ENCODE measurements around the gene MRPS27. TPM values are rescaled to one million over a fixed set of nuclear protein-coding genes. Genes with fewer than 3 reads are reported as not detected.
A peak's percentile ranks its signal among the peaks of the same experiment; 100 is the strongest.

The MRPS27 gene
- polyA plus RNA-seq (2012; ENCODE audit: low read depth, missing spikeins), result 41.7 TPM

GRCh38 chr5:72319976-72320752 is at the start of gene MRPS27, which contains the start of gene PTCD2:
Gene MRPS27 (minus strand): TSS chr5:72320240. CDS start chr5:72320221, 19 bp downstream.
Gene PTCD2 (plus strand): TSS chr5:72320373. CDS start chr5:72320383, 10 bp downstream.
- no peak; the same call in none of the 2 replicates for TF ChIP-seq POU2F2 (IDR thresholded peaks at IDR 0.05; ENCODE audit: low read depth, low read length)
- TF ChIP-seq SPI1 (IDR thresholded peaks at IDR 0.05; ENCODE audit: low read depth, low read length), result 0 out of 2 replicates have a peak, but pooled peaks have one; percentile 1
- TF ChIP-seq POLR2A (IDR thresholded peaks at IDR 0.05; ENCODE audit: low read depth, low read length), result peak; percentile 89
- TF ChIP-seq TAF1 (IDR thresholded peaks at IDR 0.05; ENCODE audit: low read depth, low read length), result peak; percentile 91
- TF ChIP-seq PAX5 (IDR thresholded peaks at IDR 0.05; ENCODE audit: insufficient read depth, low read length, severe bottlenecking), result no peak
- peak; percentile 90 for TF ChIP-seq POLR2AphosphoS5 (IDR thresholded peaks at IDR 0.05; ENCODE audit: low read depth, low read length)
- DNase-seq (ENCODE audit: insufficient read length, low spot score) (peak; percentile 86), FAIRE-seq (peak; percentile 95)

- DNase-seq (ENCODE audit: insufficient read length, low spot score), result no peak
- no peak for FAIRE-seq
- TF ChIP-seq TAF1 (IDR thresholded peaks at IDR 0.05; ENCODE audit: low read depth, low read length), result no peak
- TF ChIP-seq PAX5 (IDR thresholded peaks at IDR 0.05; ENCODE audit: insufficient read depth, low read length, severe bottlenecking), result no peak
- no peak for TF ChIP-seq POLR2AphosphoS5 (IDR thresholded peaks at IDR 0.05; ENCODE audit: low read depth, low read length)
- TF ChIP-seq SPI1 (IDR thresholded peaks at IDR 0.05; ENCODE audit: low read depth, low read length), result no peak
- TF ChIP-seq POU2F2 (IDR thresholded peaks at IDR 0.05; ENCODE audit: low read depth, low read length), result no peak
- TF ChIP-seq POLR2A (IDR thresholded peaks at IDR 0.05; ENCODE audit: low read depth, low read length), result no peak
Observed at GRCh38 chr5:72369711-72370110, 49.7 kb upstream of the MRPS27 start.

- TF ChIP-seq POU2F2 (IDR thresholded peaks at IDR 0.05; ENCODE audit: low read depth, low read length), result no peak
- no peak for TF ChIP-seq TAF1 (IDR thresholded peaks at IDR 0.05; ENCODE audit: low read depth, low read length)
- TF ChIP-seq PAX5 (IDR thresholded peaks at IDR 0.05; ENCODE audit: insufficient read depth, low read length, severe bottlenecking), result no peak
- TF ChIP-seq SPI1 (IDR thresholded peaks at IDR 0.05; ENCODE audit: low read depth, low read length), result no peak
- no peak for TF ChIP-seq POLR2AphosphoS5 (IDR thresholded peaks at IDR 0.05; ENCODE audit: low read depth, low read length)
- TF ChIP-seq POLR2A (IDR thresholded peaks at IDR 0.05; ENCODE audit: low read depth, low read length), result no peak
- DNase-seq (ENCODE audit: insufficient read length, low spot score) (no peak), FAIRE-seq (no peak)
Observed at GRCh38 chr5:72369301-72369700, 49.3 kb upstream of the MRPS27 start.

- DNase-seq (ENCODE audit: insufficient read length, low spot score), result no peak
- no peak for FAIRE-seq
- TF ChIP-seq POLR2AphosphoS5 (IDR thresholded peaks at IDR 0.05; ENCODE audit: low read depth, low read length) (no peak), TAF1 (IDR thresholded peaks at IDR 0.05; ENCODE audit: low read depth, low read length) (no peak), POU2F2 (IDR thresholded peaks at IDR 0.05; ENCODE audit: low read depth, low read length) (no peak), SPI1 (IDR thresholded peaks at IDR 0.05; ENCODE audit: low read depth, low read length) (no peak), PAX5 (IDR thresholded peaks at IDR 0.05; ENCODE audit: insufficient read depth, low read length, severe bottlenecking) (no peak)
Observed at GRCh38 chr5:72368271-72368670, 48.2 kb upstream of the MRPS27 start.

- TF ChIP-seq SPI1 (IDR thresholded peaks at IDR 0.05; ENCODE audit: low read depth, low read length) (no peak), POLR2A (IDR thresholded peaks at IDR 0.05; ENCODE audit: low read depth, low read length) (no peak), TAF1 (IDR thresholded peaks at IDR 0.05; ENCODE audit: low read depth, low read length) (no peak), POU2F2 (IDR thresholded peaks at IDR 0.05; ENCODE audit: low read depth, low read length) (no peak), PAX5 (IDR thresholded peaks at IDR 0.05; ENCODE audit: insufficient read depth, low read length, severe bottlenecking) (no peak), POLR2AphosphoS5 (IDR thresholded peaks at IDR 0.05; ENCODE audit: low read depth, low read length) (no peak)
- peak; percentile 77 for FAIRE-seq
- DNase-seq (ENCODE audit: insufficient read length, low spot score), result no peak
Observed at GRCh38 chr5:72366324-72366976, 46.4 kb upstream of the MRPS27 start.

GRCh38 chr5:72364951-72365350 is 44.9 kb upstream of the MRPS27 start:
- no peak for FAIRE-seq
- no peak for TF ChIP-seq POLR2AphosphoS5 (IDR thresholded peaks at IDR 0.05; ENCODE audit: low read depth, low read length)
- DNase-seq (ENCODE audit: insufficient read length, low spot score), result no peak

DNA sequence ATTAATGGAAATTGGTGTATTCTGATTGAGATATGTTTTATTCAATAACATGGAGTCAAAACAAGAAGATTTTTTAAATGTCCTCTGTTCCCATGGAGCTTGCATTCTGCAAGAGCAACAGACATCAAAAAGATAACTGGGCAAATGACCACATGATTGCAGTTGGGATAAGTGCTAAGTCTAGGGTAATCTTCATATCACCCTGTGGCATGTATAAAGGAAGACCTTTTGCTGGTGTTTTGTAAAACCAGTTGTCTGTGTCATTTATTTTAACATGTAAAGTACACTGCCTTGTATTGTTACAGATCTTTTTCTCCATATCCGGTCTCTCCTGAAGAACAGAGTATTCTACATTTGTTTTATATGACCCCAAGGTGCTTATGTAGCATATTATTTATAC is 44.1 kb upstream of the MRPS27 start:
- FAIRE-seq (peak; percentile 48), DNase-seq (ENCODE audit: insufficient read length, low spot score) (no peak)

DNA sequence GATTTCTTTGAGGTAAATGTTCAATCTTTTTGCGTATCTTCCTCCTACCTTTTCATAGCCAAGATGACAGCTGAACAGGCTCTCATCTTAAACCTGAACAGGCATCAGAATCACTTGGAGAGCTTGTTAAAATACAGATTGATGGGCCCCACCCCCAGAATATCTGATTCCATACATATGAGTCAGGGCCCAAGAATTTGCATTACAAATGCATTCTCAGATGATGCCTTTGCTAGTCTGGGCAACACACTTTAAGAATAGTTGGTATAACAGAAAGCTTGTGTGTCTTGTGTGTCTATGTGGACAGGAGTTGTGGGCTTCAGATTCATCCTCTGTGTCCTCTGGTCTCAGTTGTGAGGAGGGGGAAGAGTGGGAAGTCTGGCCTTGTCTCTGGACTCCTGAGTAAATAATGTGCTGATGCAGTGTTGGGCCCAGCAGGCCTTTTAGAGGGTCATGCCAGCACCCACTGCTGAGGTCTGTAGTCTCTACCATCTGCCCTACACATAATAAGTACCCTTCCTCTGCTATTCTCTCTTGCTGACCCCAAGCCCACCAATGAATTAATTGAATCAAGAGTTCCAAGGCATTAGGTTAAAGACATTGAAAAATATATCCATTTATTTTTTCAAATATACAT is 43.2 kb upstream of the MRPS27 start:
- FAIRE-seq (no peak), DNase-seq (ENCODE audit: insufficient read length, low spot score) (no peak)
- TF ChIP-seq POLR2A (IDR thresholded peaks at IDR 0.05; ENCODE audit: low read depth, low read length) (no peak), PAX5 (IDR thresholded peaks at IDR 0.05; ENCODE audit: insufficient read depth, low read length, severe bottlenecking) (no peak), POU2F2 (IDR thresholded peaks at IDR 0.05; ENCODE audit: low read depth, low read length) (no peak), SPI1 (IDR thresholded peaks at IDR 0.05; ENCODE audit: low read depth, low read length) (no peak), TAF1 (IDR thresholded peaks at IDR 0.05; ENCODE audit: low read depth, low read length) (no peak), POLR2AphosphoS5 (IDR thresholded peaks at IDR 0.05; ENCODE audit: low read depth, low read length) (no peak)

More for the DNA sequence above, 44.1 kb upstream of the MRPS27 start:
- no peak for TF ChIP-seq POU2F2 (IDR thresholded peaks at IDR 0.05; ENCODE audit: low read depth, low read length)
- no peak for TF ChIP-seq PAX5 (IDR thresholded peaks at IDR 0.05; ENCODE audit: insufficient read depth, low read length, severe bottlenecking)
- TF ChIP-seq POLR2A (IDR thresholded peaks at IDR 0.05; ENCODE audit: low read depth, low read length), result no peak
- TF ChIP-seq POLR2AphosphoS5 (IDR thresholded peaks at IDR 0.05; ENCODE audit: low read depth, low read length), result no peak
- no peak for TF ChIP-seq TAF1 (IDR thresholded peaks at IDR 0.05; ENCODE audit: low read depth, low read length)
- no peak for TF ChIP-seq SPI1 (IDR thresholded peaks at IDR 0.05; ENCODE audit: low read depth, low read length)

DNA sequence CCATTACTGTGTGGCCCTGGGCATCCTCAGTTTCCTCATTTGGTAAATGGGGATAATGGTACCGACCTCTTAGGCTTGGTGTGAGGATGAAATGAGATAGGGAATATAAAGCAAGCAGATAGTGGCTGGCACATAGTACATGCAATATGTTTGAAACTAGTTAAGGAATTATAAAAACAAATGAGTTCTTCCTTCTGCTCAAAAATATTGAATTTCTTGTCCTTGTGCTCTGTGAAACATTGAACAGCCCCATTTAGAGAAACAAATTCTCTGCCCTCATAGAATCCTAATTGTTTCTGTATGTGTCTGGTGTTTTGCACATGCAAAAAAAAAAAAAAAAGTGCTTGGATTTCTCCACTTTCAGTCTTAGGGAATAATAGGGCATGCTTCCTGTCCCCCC is 39.8 kb upstream of the MRPS27 start:
- no peak for TF ChIP-seq TAF1 (IDR thresholded peaks at IDR 0.05; ENCODE audit: low read depth, low read length)
- no peak for FAIRE-seq

More for the DNA sequence above, 39.8 kb upstream of the MRPS27 start:
- DNase-seq (ENCODE audit: insufficient read length, low spot score), result no peak

Data from GM12891 (cell line).